ENCODE measurements around the gene ITGA1. TPM values are rescaled to one million over a fixed set of nuclear protein-coding genes. Genes with fewer than 3 reads are reported as not detected.

Gene ITGA1
- total RNA-seq, 1 experiment from 2014 or later: 0.71 TPM

GRCh38 chr5:52896534-52897237 is 109.0 kb downstream of the ITGA1 start:
- DNase-seq (ENCODE audit: low spot score): no peak

- DNase-seq (ENCODE audit: low spot score): no peak
Observed at GRCh38 chr5:52897238-52897614, 109.5 kb downstream of the ITGA1 start.

- no peak for DNase-seq (ENCODE audit: low spot score)
Observed at GRCh38 chr5:52898961-52899680, 111.4 kb downstream of the ITGA1 start.

GRCh38 chr5:52903142-52903541 is 115.4 kb downstream of the ITGA1 start:
- DNase-seq (ENCODE audit: low spot score): no peak

GRCh38 chr5:52906343-52906742 is 118.6 kb downstream of the ITGA1 start:
- DNase-seq (ENCODE audit: low spot score): no peak

GRCh38 chr5:52906845-52907244 is 119.1 kb downstream of the ITGA1 start:
- no peak for DNase-seq (ENCODE audit: low spot score)

- no peak for DNase-seq (ENCODE audit: low spot score)
Observed at GRCh38 chr5:52909192-52909591, 121.5 kb downstream of the ITGA1 start.

- no peak for DNase-seq (ENCODE audit: low spot score)
Observed at GRCh38 chr5:52910071-52910470, 122.4 kb downstream of the ITGA1 start.

- peak; percentile 82 for DNase-seq (ENCODE audit: low spot score)
Observed at GRCh38 chr5:52915176-52915875, 127.6 kb downstream of the ITGA1 start.

- DNase-seq (ENCODE audit: low spot score): no peak
Observed at GRCh38 chr5:52920929-52921328, 133.2 kb downstream of the ITGA1 start.

GRCh38 chr5:52922384-52922783 is 134.7 kb downstream of the ITGA1 start:
- DNase-seq (ENCODE audit: low spot score): peak; percentile 61

- DNase-seq (ENCODE audit: low spot score): no peak
Observed at GRCh38 chr5:52924456-52924855, 136.7 kb downstream of the ITGA1 start.

- DNase-seq (ENCODE audit: low spot score): no peak
Observed at GRCh38 chr5:52925001-52925400, 137.3 kb downstream of the ITGA1 start.

- no peak for DNase-seq (ENCODE audit: low spot score)
Observed at GRCh38 chr5:52928689-52929088, 141.0 kb downstream of the ITGA1 start.

GRCh38 chr5:52938226-52938625 is 150.5 kb downstream of the ITGA1 start:
- DNase-seq (ENCODE audit: low spot score): no peak

- DNase-seq (ENCODE audit: low spot score): no peak
Observed at GRCh38 chr5:52943285-52943684, 155.6 kb downstream of the ITGA1 start.

- DNase-seq (ENCODE audit: low spot score): no peak
Observed at GRCh38 chr5:52943808-52944207, 156.1 kb downstream of the ITGA1 start.

GRCh38 chr5:52945040-52945439 is 157.3 kb downstream of the ITGA1 start:
- peak; percentile 6 for DNase-seq (ENCODE audit: low spot score)

GRCh38 chr5:52947208-52947607 is 159.5 kb downstream of the ITGA1 start:
- no peak for DNase-seq (ENCODE audit: low spot score)

GRCh38 chr5:52947851-52948250 is 160.1 kb downstream of the ITGA1 start:
- no peak for DNase-seq (ENCODE audit: low spot score)

GRCh38 chr5:52948418-52949076 is 160.8 kb downstream of the ITGA1 start:
- peak; percentile 86 for DNase-seq (ENCODE audit: low spot score)

GRCh38 chr5:52950686-52951085 is 163.0 kb downstream of the ITGA1 start:
- DNase-seq (ENCODE audit: low spot score): no peak
